GM19463 (cell line): ENCODE data around the gene EXOSC6.
"Not testable (repeated sequence)": the region's sequence is repeated elsewhere in the genome, so short reads cannot be mapped to it uniquely, and the experiment has no call there.

ENCODE experiments used
- ATAC-seq: cut with Tn5 transposase; IDR thresholded peaks from one replicate; pipeline ENCODE4 v1.9.1; 2021; ENCODE audit warnings: mild to moderate bottlenecking, moderate library complexity; ENCODE audit not compliant: unreplicated experiment

Gene EXOSC6

GRCh38 chr16:70203508-70203907 is 48.2 kb downstream of the EXOSC6 start:
- not testable (repeated sequence) for ATAC-seq

- not testable (repeated sequence) for ATAC-seq
Measured at GRCh38 chr16:70200063-70200462, 51.7 kb downstream of the EXOSC6 start.

DNA sequence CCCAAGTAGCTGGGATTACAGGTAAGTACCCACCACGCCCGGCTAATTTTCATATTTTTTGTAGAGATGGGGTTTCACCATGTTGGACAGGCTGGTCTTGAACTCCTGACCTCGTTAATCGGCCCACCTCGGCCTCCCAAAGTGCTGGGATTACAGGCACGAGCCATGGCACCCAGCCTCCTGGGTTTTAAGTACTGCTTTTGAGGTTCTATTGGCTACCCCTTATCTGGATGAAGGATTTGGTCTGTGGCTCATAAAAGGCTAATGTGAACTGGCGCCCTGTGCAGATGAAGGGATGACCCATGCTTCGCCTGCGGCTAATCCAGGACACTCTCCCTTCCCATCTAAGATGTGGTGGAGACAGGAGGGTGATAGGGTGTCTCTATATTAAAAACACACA is 52.6 kb downstream of the EXOSC6 start:
- not testable (repeated sequence) for ATAC-seq

- ATAC-seq: not testable (repeated sequence)
Measured at GRCh38 chr16:70198666-70199065, 53.1 kb downstream of the EXOSC6 start.

DNA sequence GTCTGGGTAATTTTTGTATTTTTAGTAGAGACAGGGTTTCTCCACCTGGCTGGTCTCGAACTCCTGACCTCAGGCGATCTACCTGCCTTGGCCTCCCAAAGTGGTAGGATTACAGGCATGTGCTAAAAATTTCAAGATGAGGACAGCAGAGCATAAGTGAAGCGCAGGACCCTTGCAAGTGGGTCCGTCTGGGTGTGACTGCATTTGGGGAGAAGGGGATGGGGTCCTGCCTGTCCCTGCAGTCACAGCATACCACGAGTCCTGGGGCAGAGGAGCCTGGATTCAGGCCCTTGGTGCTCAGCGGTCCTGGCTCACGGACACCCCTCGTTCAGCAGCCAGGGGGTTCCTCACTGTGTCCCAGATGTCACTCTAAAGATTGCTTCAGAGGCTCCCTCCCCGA is 53.5 kb downstream of the EXOSC6 start:
- ATAC-seq: not testable (repeated sequence)

DNA sequence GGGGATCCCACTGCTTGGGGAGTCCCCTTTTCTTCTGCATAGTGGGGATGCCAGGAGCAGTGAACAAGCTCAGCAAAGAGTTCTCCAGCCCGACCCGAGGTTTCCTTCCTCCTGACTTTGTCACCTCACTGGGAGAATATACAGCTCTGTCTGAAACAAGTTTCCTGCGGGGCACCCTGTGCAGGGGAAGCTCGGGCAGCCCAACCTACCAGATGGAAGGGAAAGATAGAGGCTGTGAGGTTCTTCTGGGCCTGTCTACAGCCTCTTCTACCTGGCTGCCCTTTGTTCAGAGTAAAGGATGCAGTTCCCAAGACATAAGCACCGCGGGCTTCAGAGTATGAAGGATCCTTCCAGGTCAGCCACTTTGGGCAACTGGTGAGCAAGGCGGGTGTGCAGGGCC is 54.1 kb downstream of the EXOSC6 start:
- ATAC-seq: not testable (repeated sequence)
